Embryonic facial prominence (tissue), 1 donor: ENCODE results near the gene IFI35.
A peak's percentile ranks its signal among the peaks of the same experiment; 100 is the strongest.
"Not testable (repeated sequence)": the region's sequence is repeated elsewhere in the genome, so short reads cannot be mapped to it uniquely, and the experiment has no call there.

Source experiments
- DNase-seq: peaks from one replicate; pipeline ENCODE4 v3.0.0-alpha.2; 2016; ENCODE audit errors: extremely low spot score

The IFI35 gene

DNA sequence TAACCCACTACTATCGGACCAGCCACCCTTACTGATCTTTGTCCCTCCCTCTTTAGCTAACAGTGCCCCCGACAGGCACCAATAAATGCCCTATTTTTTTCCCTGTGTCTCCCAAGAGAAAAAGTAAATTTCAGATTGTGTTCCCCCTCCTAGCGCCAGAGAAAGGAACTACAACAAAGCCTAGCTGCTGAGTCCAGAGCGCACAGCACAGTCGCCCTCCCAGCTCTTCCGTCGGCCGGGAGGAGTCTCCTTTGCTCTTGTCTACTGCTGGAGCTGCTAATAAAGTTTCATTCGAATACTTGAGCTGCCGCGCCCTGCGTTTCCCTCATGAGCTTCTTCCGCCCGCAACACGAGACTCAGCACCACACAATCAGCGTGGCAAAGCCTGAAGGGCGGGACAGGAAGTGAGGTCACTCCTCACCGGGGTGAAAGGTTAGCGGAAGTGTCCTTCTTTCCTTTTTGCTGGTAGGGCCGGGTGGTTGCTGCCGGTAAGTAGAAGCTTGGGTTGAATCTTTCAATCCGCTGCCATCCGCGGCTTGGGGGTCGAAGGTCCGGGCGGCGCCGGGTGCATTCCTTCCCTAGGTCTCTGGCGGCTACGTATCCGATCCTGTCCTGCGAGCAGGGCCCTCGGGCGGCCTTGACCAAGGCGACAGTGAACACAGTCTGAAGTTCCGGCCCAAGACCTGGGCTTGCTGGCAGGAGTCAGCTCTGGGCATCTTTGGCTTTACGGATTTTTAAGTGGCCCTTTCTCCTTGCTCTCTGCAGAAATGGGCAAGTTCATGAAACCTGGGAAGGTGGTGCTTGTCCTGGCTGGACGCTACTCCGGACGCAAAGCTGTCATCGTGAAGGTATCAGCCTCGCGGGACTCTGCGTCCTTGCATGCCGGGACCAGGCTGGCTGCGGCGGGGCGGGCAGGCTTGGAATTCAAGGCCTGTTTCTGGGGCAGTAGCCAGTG is 8.3 kb upstream of the IFI35 start, which contains the start of gene RPL27:
TSS of gene RPL27 (plus strand) at position 436 of the 955 bp plus-strand sequence. CDS start at position 768, 332 bp downstream.
- peak; percentile 100 for DNase-seq

- DNase-seq: no peak
Observed at GRCh38 chr17:42999003-42999525, 7.5 kb upstream of the IFI35 start.

DNA sequence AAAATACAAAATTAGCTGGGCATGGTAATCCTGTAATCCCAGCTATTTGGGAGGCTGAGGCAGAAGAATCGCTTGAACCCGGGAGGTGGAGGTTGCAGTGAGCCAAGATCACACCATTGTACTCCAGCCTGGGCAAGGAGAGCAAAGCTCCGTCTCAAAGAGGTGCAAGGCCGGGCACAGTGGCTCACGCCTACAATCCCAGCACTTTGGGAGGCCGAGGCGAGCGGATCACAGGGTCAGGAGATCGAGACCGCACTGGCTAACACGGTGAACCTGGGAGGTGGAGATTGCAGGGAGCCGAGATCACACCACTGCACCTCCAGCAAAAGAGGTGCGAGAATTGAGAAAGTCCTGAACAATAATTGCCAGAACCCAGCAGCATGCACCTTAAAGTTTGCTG is 5.7 kb upstream of the IFI35 start:
- DNase-seq: not testable (repeated sequence)

DNA sequence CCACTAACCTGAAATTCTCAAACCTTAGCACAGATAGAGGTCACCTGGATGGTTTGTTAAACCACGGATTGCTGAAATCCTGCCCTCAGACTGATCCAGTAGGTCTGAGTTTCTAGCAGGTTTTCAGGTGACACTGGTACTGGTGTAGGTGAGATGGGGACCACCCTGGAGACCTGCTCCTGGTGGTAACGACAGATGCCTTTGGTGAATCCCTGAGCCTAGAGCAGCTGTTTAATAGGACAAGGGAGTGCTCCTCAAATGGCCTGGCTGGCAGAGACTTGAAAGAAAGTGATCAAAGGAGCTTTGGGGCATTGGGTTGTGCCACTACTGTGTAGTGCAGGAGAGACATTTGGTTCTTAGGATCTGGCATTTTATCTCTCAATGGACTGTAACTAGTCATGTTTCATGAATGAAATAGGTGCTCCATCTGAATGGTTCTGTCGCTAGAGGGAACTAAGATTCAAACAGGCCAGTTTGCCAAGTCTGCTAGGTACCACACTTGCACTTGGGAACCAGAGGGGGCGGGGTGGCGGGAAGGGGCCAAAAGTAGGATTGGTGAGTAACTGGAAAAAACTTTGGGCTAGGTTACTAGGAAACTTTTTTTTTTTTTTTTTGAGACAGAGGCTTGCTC is 2.9 kb upstream of the IFI35 start:
- no peak for DNase-seq

GRCh38 chr17:43010667-43011308 is 4.2 kb downstream of the IFI35 start:
- DNase-seq: no peak

DNA sequence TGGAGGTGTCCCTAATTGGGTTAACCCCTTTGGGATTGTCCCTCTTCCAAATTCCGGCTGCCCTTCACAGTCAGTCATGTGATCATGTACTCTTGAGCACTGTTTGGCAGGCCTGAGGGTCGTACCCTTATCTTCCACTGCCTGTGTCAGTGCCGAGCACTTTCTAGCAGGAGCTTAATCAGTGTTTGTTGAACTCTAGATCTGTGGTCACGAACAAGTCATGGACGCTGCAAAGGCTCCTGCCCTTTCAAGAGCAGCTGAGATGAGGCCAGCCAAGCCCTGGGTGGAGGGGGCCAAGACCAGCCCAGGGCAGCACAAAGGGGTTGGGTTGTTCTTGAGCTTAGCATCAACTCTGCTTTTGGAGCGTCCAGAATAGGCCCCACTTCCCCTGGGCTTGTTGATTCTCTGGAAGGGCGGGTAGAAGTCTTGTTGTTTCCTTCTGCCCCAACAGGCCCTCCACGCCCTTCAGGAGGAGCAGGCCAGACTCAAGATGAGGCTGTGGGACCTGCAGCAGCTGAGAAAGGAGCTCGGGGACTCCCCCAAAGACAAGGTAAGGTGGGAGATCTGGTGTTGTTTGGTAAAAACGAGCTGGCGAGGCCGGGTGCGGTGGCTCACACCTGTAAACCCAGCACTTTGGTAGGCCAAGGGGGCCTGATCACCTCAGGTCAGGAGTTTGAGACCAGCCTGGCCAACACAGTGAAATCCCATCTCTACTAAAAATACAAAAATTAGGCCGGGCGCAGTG is 5.3 kb downstream of the IFI35 start:
- DNase-seq: no peak

GRCh38 chr17:43013296-43013695 is 6.7 kb downstream of the IFI35 start:
- DNase-seq: no peak

DNA sequence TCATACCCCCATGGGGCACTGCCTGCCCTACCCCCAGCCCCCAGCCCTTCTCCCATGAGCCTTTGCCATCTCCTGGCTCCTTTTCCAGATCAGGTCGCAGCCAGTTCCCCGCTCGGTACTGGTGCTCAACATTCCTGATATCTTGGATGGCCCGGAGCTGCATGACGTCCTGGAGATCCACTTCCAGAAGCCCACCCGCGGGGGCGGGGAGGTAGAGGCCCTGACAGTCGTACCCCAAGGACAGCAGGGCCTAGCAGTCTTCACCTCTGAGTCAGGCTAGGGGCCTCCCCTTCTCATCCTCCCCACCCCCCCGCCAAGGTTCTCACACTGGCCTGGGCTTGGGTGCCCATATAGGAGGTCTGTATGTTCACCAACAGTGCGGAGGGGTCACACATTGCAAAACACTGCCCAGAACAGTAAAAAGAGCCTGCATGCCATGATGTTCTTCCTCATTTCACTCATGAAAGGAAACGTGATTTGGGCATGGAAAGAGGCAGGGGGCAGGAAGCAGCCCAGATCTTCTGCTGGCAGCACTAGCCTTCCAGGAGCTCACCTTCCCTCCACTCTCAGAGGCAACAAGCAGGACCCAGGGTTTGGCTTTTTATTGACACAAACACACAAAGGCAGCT is 7.5 kb downstream of the IFI35 start:
- DNase-seq: no peak

- no peak for DNase-seq
Observed at GRCh38 chr17:43014649-43015542, 8.3 kb downstream of the IFI35 start.

GRCh38 chr17:43015579-43015978 is 9.0 kb downstream of the IFI35 start:
- no peak for DNase-seq

DNA sequence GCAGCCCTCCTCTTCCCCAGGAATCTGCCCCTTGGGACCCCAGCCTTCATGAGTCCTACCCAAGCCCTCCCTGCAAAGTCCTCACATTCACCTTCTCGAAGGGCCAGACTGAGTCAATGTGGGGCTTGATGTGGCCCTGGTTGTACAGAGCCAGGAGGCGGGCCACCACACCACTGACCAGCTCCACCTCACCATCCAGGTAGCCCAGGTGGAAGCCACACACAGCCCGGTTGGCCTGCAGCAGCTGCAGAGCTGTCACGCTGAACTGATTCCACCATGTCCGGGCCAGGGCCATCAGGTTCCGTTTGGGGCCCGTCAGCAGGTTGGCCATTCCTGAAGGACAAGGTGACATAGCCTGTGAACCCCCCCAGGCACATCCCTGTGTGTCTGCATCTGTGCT is 9.6 kb downstream of the IFI35 start:
- no peak for DNase-seq

- no peak for DNase-seq
Observed at GRCh38 chr17:43018008-43018853, 11.6 kb downstream of the IFI35 start.

DNA sequence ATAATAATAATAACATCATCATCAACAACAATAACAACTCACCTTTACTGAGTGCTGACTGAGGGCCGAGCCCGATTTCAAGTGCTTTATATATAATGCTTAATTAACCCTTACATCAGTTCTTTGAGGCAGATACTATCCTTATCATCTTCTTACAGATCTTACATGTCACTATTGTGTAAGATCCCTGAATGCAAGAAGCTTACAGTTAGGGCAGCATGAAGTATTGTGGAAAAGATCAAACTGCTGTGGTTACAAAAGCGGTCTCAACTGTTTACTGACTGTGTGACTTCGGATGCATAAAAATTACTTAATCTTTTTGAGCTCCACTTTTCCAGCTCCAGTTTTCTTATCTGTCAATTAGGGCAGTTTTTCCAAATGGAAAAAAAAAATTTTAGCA is 12.3 kb downstream of the IFI35 start:
- DNase-seq: no peak

GRCh38 chr17:43019418-43019817 is 12.8 kb downstream of the IFI35 start:
- no peak for DNase-seq

DNA sequence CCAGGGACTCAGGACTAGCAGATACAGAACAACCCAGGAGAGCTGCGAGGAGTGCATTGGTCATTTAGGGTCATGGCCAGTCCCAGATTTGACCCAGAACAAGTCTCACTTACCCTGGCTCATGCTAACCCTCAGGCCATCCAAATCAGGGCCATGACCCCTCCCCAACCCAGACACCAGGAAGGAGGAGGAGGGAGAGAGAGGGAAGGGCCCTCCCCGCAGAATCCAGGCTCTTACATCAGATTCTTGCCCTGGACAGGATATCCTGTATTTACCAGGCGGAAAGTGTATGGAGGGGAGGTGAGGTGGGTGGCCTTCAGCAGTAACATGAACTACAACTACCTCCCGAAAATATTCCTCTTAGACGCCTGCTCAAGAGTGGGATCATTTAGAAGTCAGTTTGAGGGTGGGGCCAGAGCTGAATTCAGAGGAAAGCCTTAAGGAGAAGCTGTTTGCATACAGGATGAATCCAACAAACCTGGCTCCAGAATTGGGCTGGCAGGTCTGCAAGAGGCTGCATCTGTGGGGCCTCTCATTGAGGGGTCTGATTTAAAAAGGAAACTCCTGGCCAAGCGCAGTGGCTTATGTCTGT is 13.5 kb downstream of the IFI35 start:
- no peak for DNase-seq

DNA sequence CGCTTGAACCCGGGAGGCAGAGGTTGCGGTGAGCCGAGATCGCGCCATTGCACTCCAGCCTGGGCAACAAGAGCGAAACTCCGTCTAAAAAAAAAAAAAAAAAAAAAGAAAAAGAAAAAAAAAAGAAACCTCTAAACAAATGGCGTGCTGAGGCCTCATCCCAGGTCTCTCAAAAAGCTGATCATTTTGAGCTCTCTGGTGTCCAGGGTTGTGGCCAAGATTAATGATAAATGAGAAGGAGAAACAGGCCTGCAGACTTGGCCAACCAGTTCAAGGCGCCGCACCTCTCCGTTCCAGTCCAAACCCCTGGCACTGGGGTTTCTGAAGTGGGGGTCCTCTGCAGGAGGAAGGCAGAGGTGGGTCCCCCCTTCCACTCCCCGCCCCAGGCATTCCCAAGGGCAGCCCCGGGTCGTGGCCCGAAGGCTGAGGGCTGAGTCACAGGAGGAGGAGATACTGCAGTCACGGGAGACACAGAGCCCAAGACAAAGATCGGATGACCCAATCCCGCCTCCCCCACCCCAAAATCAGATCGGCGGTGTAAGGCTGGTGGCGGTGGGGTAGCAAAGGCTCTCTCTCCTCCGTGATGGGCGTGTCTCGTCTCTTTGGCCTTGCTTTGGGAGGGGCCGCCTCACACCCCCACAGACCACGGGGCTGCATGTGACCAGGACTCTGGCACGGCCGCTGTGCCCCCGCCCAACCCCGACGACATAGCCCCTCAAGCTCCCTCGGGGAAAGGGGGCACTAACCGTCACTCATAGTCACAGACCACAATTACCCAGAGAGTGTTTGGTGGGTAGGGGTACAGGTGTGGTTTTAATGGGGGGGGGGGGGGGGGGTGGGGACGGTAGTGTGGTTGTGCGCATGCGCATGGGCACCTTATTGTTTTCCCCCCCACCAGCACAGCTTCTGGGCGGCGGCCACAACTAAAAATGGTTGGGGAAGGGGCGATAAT is 14.5 kb downstream of the IFI35 start:
- DNase-seq: no peak

DNA sequence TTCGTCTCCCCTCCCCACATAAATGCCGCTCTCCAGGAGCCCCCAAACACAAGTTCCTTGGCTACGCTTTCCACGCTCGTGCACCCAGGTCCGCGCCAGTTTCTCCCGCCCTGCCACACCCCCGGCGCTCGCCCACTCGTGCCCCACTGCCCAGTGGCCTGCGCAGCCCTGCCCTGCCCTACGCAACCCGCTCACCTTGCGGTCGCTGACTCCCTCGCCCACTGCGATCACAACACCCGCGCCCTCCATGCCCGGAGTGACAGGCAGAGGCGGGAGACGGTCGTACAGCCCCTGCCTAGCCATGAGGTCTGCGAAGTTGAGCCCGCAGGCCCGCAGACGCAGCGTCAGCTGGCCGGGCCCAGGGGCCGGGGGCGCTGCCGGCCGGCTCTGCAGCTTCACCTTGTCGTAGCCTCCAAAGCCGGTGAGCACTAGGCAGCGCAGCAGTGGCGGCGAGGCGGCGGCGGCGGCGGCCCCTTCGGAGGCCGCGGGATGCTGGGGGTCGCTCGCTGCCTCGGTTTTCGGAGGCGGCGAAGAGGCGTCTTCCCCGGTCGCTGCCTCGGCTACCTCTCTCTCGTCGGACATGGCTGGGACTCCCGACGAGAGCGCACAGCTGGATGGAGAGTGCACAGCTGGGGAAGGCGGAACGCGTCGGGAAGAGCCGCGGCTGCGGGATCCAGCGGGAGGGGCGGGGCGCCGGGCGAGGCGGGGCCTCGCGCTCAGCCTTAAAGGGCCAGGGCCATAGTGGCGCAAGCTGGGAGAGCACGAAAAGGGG is 15.3 kb downstream of the IFI35 start, which contains the start of gene VAT1:
TSS of gene VAT1 (minus strand) at position 645 of the 772 bp plus-strand sequence. CDS start at position 582, 63 bp downstream.
- DNase-seq: peak; percentile 46
